NCI-H2171 treated with DMSO at 0.1 percent for 48 hours (cell line): ENCODE data around the gene SLF2.
"Not testable (repeated sequence)": the region's sequence is repeated elsewhere in the genome, so short reads cannot be mapped to it uniquely, and the experiment has no call there.

Source experiments
- DNase-seq: peaks from one replicate; lab custom pipeline; 2025; lab: John Stamatoyannopoulos, UW

Gene SLF2

DNA sequence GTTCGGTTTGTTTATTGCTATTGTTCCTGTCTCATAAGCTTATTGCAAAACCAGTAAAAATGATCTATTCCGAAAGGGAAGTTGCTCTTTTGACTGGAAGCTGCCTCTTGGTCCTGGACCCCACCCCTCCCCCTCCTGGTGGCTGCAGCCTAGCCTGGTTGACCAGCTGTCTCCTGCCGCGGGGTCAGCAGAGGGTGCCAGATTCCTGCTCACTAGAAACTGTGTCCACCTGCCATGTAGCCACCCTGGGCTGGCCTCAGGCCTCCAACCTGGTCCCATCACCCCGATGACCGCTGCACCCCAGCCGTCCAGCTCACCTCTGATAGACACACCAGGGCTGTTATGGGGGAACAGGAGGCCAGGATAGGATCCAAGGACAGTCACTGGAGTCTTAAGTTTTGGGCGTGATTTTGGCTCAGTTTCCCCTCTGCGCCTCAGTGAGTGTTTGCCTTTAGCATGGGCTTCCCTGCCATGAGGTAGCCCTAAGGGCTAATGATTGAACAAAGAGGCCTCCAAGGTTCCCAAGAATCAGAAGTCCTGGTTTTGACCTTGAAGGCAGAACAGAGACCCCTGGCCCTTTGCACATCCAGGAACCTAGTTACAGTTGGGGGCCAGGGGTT is 32.9 kb upstream of the SLF2 start:
- no peak for DNase-seq

DNA sequence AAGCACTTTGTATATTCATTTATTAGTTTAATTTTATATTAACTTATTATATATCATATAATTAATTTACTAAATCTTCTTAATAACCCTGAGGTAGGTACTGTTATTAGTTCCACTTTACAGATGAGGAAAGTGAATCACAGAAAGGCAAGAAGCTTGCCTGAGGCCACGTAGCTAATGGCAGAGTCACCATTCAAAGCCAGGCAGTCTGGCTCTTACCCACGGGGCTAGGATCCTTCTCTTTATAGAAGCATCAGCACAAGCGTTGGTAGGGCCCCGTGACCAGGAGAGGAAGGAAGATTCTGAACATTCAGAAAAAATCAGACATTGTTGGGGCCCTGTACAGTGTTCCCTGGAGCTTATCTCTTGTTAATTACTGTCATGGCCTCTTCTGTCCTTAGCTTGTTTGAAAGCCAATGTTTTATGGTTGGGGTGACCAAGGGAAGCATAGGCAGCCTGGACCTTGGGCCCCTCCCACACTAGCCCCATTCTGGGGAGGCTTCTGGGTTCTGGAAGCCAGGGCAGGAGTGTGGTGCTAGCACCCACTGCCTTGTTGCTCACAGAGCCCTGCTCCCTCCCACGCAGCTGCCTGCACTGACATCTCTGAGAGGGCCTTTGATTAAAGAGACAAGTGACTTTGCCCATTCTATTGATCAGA is 31.1 kb upstream of the SLF2 start:
- DNase-seq, result no peak

DNA sequence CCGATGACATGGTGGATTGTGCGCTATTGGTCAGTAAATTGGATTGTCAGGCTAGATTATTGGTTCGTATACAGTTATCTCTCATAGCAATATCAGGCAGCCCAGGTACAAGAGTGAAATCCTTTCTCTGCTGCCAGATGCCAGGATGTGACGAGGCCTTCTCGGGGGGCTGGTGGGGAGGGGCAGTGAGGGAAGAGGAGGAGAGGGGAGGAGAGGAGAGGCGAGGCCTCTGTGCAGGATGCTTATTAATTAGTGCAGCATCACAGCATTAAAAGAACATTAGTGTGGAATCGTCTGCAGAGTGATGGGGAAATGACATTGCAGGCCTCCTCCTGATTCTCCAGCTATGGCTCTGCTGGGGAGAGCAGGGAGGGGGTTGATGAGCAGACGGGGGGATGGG is 30.5 kb upstream of the SLF2 start:
- DNase-seq, result no peak

DNA sequence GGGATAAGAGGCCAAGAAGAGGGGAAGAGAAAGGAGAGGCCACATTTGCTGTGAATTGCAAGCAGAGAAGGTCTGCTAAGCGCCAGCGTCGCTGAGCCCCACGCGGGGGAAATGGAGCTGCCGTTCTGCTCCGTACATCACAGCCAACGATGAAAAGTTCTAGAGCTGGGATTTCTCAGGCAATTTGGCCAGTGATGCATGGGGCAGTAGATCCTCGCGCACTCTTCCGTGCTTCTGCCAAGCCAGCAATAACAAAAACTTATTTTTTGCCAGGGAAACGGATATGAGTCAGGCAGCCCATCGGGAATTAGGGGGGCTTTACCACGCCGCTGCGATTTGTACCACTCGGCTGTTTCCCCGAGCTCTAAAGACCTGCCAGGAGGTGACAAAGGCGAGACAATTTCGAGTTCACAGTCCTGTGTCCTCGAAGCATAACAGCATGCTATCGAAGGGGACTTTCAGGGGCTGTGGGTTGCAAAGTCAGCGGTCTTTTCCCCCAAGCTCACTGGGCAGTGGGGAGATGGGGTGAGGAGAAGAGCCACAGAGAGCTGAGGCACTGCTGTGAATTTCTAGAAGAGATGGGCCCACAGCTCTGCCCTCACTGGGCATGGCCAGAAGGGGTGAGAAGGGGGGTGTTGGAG is 30.0 kb upstream of the SLF2 start:
- no peak for DNase-seq

DNA sequence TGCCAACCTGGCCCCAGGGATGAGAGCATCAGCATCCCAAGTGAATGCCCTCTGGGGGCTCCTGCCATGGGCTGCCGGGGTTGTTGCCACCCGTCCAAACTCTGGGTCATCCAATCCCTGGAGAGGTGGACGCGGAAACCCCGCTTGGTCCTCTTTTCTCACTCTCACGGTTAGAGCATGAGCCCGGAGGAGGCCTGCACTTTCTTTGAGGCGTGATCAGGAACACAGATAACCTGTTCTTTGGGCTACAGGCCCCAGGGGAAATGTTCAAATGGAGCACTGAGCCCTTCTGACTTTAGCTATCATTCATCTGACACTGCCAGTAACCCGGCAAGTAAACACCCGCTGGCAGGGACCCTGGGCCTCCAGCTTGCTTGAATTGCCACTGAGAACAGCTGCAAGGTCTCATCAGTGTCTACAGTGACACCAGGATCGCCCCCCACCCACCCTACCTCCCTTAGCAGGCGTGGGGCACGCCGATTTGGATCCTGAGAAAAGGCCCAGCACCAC is 29.4 kb upstream of the SLF2 start:
- DNase-seq, result no peak

DNA sequence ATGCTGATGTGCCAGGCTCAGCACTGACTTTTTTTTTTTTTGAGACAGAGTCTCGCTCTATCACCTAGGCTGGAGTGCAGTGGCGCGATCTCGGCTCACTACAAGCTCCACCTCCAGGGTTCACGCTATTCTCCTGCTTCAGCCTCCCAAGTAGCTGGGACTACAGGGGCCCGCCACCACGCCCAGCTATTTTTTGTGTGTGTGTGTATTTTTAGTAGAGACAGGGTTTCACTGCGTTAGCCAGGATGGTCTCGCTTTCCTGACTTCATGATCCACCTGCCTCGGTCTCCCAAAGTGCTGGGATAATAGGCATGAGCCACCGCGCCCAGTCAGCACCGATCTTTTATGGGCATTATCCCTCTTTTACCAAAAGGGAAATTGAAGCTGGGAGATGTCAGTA is 27.2 kb upstream of the SLF2 start:
- not testable (repeated sequence) for DNase-seq

DNA sequence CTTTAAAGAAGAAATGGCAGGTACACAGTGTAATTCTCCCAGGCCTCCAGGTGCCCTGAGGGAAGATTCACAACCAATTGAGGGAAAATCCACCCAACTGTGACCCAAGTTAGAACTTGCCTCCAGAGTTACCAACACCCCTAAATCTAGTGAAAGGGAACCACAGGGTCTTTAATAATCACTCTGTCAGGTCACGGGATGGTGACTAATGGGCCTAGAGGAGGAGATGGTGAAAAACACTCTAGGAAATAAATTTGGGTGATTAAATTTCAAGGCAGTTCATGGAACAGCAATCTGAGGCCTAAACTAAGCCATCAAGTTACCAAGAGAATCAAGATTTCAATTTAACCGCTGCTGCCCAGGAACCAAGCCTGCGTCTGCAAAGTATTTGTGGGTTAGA is 26.7 kb upstream of the SLF2 start:
- no peak for DNase-seq

DNA sequence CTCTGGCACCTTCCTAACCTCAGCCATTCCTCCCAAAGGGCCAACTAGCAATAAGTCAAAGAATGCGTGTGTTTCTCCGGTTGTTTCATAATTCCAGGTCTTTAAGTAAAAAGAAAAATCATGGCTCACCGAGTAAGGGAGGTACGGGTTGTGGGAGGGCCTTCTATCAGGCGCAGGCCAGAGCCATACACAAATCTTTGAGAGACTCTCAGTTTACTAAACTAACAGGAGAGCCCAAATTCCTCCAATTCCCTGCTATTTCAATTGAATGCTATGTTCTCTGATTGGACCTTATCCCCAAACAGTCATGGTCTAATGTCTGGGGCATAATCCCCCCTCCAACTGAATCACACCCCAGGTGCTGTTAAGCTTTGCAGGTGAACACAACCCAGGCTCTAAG is 26.2 kb upstream of the SLF2 start:
- no peak for DNase-seq

DNA sequence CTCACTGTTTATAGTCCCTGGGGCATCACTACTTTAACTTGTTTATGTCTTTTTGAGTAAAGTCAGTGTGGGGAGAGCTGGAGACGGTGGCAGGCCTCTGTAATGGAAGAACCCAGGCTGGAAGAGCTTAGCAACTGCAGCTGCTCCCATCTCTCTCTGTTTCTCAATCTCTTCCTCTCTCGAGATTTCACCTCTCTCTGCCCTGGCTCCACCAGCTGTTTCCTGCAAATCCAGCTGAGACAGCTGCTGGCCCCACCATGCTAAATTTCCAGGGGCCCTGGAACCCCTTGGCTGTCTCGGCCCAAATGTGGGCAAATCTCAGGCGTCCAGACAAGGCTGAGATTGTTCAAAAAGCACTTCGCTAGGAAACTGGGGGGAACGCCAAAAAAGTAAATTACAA is 25.8 kb upstream of the SLF2 start:
- DNase-seq, result no peak

DNA sequence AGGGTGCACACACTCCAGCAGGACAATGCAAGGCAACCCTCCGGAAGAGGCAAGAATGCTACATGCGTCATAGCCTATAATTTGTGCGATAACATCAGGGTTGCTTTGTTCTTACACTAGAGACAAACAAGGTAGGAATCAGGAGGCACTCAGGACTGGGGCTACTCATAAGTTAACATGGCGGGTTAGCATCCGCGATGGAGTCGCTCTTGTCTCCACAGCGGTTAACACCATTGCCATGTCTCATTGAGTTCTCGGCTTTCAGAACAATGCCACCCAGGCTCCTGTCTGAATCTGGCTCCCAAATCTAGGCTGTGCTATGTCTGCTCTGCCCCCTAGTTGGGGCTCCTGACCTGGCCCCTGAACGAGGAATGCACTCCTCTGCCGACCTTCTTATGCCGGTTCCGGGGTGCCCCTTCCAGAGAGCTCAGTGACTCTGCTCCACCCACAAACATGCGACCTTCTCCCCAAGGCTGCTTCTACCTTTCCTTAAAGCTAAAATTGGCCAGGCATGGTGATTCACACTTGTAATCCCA is 24.9 kb upstream of the SLF2 start:
- no peak for DNase-seq

DNA sequence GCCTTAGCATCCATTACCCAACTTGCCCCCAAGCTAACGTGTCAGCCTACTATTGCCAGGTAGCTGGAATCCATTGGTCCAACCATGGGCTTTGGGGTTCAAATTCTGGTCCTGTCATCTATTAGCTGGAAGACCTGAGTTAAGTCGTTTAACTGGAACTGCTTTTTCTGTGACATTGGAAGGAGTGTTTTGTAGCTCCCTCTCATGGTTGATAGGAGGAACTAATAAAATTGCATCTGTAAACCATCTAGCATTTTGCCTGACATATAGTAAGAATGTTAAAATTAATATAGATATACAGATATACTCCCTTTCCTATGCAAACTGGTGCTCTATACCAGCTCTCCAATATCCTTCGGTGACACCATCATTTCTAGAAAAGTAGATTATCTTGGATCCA is 23.8 kb upstream of the SLF2 start:
- DNase-seq, result no peak

DNA sequence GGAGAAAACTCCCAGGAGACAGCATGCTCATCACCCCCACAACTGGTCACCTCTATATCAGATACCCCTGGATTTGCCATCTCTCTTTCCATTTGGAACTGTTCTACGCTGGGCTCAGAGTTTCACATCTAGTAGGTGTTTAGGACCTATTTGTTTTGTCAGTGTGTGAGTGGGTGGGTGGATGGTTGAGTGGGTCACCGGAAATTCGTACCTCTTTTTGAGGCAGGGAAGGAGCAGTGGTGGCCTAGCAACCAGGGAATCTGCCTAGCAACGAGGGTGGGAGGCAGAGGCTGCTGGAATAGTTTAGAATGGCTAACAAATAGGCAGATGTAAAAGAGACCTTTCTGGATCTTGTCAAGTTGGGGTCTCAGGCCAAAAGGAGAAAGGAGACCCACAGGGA is 23.2 kb upstream of the SLF2 start:
- no peak for DNase-seq

DNA sequence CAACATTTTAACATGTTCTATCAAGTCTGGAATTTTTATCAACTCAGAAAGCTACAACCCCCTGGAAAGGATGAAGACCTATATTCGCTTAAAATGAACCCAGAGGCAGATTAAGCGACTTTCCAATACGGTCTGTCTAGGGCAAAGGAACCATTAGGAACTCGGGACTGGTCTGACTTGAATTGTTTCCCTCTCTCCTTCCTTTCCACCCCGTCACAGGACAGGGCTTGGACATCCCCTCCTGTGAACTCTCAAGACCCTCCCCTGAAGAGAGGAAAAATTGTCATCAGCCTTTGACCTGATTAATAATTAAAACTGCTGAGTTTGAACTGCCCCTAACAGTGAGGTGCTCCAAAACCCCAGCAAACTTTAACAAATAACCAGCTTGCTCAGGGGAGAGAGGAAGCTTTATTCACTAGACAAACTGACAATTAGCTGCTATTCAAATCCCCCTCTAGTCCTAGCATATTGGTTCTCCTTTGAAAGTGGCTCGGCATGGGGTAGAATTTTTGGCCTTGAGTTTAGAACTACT is 22.6 kb upstream of the SLF2 start:
- no peak for DNase-seq

DNA sequence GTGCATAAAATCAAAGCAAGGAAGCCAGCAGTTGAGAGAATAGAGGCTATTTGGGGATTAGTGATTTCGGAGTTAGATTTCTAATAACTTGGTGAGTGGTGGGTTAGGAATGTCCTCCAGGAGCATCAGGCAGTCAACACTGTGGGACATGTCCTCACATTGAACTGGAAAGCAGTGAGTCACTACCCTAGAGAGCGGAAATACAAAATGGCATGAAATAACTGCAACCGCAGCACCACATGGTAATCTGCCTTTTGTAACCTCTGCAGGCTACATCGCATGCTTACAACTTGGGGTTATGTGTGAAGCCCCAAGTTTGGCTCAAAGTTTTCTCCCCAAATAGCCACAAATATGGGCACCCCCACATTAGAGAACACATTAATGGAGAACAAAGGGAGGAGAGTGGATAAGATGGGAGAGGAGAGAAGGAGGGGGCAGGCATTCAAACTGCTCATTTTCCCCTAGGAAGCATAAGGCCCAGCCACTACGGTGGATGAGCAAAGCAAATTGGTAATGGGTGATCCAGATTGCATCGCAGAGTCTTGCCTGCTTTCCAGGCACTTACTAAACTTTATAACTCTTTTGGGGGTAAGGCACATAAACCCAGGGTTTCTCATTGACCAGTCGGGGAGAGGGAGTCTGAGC is 22.0 kb upstream of the SLF2 start:
- DNase-seq, result no peak

DNA sequence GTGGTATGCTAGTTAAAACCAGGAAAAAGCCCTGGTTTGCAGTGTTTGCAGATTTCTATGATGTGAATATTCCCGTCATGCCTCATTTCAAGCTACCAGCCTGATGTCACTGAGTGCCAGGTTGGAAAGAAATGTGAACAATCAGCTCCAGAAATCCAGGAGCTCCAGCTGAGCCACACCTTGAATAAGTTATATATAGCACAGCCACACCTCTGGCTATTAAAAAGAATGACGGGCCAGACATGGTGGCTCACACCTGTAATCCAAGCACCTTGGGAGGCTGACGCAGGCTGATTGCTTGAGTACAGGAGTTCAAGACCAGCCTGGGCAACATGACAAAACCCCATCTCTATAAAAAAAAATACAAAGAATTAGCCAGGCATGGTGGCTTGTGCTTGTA is 18.7 kb upstream of the SLF2 start:
- no peak for DNase-seq

DNA sequence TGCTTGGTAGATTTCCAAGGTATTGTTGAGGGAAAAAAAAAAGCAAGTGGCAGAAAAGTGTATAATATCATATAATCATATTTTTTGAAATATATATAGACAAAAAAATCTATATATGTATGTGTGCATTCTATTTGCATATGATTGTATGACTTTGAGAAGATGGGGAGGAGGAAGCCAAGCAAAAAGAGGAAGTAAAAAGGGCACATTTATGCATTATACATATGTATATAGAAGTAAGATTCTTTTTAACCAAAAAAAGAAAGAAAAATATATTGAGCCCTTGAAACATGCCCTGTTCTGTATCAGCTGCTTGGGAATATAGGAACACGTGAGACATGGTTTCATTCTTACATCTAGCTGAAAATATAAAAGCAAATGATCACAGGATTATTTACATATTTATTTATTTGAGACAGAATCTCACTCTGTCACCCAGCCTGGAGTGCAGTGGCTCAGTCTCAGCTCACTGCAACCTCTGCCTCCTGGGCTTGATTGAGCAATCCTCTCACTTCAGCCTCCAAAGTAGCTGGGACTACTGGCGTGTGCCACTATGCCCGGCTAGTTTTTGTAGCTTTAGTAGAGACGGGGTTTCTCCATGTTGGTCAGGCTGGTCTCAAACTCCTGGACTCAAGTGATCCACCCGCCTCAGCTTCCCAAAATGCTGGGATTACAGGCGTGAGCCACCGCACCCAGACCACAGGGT is 18.0 kb upstream of the SLF2 start:
- DNase-seq, result no peak

DNA sequence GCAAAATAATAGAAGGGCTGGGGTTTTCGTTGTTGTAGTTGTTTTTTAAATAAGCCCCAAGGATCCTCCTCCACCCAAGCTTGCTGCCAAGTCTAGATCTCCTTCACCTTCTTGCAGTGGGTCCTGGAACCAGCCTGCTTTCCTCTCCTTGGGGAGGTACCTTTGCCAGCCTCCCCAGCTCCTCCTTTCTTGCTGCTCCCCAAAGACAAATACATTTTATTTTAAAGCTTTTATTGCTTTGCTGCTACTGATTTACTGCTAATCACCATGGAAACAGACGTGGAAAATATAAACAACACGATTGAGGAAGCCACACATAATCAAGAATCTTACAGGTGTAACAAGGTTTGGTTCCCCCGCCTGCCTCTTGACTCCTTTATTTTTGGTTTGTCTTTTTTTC is 17.4 kb upstream of the SLF2 start:
- no peak for DNase-seq

DNA sequence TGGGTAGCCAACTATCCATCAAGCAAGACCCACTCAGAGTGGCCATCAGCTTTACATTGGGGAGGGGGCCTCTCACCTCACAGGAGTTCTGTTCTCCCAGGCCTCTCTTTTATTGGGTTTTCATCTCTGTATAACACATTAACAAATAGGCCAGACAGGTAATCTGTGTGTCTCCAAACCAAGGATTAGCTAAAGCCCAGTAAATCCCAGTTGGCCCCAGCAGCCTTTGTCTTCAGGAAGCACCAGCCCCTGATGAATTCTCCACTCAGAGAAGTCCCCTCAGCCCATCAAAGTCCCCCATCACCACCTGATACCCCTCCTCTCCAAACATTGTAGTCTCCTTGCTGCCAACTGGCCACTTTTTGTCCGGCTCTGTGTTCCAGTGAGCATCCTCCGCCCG is 16.9 kb upstream of the SLF2 start:
- DNase-seq, result no peak

DNA sequence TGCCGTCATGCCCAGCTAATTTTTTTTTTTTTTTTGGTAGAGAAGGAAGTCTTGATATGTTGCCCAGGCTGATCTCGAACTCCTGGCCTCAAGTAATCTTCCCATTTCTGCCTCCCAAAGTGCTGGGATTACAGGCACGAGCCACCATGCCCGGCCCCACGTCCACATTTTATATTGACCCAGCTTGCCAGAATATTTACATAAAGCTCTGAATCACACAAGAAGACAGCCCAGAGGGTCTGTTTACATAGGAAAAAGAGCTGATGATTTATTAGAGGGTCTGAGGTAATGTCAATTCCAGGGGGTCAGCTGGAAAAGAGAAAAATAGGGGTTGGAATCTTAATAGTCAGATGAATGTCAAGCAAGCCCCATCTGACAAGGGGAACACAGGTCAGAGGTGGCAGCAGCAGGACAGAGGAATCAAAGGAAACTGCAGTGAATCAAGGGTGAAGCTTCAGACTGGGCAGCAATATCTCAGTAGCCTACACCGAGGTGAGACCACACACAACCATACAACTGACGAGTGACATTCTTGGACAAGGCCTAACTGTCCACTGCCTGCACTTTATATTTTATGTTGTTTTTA is 15.8 kb upstream of the SLF2 start:
- no peak for DNase-seq

DNA sequence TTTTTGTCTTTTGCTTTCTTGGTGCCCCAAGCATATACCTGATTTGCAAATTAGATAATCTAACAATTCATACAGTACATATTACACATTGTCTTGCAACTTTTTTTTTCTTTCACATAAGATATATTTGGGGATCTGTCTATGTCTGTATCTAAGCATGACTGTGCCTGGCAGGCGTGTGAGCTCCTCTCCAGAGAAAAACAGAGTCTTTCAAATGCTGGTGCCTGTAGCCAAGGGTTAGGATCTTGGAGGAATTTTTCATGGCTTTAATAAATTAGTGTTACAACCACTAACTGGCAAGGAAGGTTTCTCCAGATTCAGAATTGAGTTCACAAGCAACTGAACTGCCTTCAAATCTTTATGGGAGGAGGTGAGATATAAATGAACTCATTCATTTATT is 14.8 kb upstream of the SLF2 start:
- no peak for DNase-seq

DNA sequence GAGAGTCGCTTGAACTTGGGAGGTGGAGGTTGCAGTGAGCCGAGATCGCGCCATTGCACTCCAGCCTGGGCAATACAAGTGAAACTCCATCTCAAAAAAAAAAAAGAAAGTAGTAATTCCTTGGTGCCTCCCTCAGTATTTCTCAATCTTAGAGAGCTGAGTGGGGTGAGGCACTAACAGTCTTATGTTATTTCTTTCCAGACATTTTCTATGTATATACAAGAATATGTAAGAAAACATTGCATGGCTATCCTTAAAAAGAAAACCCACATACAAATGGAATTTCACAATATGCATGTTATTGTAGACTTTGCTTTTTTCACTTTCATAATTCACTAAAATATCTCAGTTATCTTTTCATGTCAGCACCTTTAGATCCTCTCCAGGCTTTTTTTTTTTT is 13.6 kb upstream of the SLF2 start:
- DNase-seq, result no peak

DNA sequence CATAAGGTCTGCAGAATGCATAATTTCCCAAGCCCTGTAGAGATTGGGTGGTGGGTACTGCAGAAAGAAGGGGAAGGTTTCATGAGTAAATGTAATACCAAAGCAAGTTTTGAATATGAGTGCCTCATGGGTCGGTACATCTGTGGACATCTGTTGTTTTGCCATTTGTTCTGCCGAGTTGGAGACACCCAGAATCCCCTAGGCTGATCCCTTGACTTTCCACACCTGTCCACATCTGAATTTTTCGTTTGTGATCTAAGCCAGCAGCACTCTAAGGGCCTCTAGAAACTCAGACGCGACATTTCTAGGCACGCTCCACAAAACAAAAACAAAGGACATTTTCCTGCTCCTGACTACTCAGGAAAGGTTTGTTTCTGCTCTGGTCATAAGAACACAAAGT is 11.7 kb upstream of the SLF2 start:
- DNase-seq, result no peak
